T47D (cell line): ENCODE results near the gene NFIB.
A peak's percentile ranks its signal among the peaks of the same experiment; 100 is the strongest.

Experiments
- DNase-seq, 2 experiments: peaks; one replicate each; pipeline versions ENCODE4 v3.0.0 to v3.0.0-alpha.2; 2011 to 2012; ENCODE audit warnings: low read depth in 1 of 2, low spot score in 1 of 2
- JUND ChIP-seq: IDR thresholded peaks from 2 replicates; pipeline ENCODE4 v1.6.1; 2012; ENCODE audit warnings: low read depth
- in situ Hi-C: cut with HindIII; loops from 2 replicates; pipeline ENCODE4 v1.10.0; 2016; ENCODE audit warnings: low sequenced_read_pairs, low pct_unique_long_range_greater_than_20kb

The NFIB gene

DNA sequence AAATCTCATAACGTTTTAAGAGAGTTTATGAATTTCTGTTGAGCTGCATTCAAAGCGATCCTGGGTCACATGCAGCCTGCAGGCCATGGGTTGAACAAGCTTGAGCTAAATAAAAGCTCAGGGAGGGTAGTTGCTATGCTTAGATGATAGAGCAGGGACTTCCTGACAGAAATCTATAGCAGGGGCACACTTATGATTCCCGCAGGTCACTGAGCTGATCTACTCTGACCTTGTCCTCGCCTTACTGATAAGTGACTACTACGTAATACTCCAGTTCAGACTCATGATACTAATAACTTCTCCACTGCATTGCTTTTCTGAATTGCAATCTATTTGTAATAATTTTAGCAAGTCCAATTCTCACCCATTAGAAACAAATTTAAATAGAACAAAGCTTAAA lies 90.9 kb downstream of the NFIB start:
- TF ChIP-seq JUND, result no peak
- in situ Hi-C loops, result no loop called here
- no peak for DNase-seq

DNA sequence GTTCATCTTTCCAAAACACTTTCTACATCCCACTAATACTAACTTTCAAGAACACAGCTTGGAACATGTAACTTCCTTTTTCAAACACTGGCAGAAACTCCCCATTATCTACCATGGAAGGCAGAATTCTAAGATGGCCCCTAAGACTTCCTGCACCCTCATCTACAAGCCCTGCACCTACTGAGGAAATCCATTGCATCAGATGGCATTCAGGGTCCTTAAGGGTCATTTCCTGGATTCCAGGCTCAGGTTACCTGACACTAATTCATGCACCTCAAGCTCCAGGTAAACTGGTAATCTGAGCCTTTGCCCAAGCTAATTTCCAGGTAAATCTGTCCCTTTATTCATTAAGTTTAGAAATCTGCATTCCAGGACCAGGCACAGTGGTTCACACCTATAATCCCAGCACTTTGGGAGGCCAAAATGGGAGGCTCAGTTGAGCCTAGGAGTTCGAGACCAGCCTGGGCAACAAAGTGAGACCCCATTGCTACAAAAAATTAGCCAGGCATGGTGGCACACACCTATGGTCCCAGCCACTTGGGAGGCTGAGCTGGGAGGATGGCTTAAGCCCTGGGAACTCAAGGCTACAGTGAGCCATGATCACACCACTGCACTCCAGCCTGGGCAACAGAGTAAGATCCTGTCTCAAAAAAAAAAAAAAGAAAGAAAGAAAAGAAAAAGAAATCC lies 91.6 kb downstream of the NFIB start:
- in situ Hi-C loops, result no loop called here
- peak in 1 of 2 experiments; percentile 25 for DNase-seq
- no peak for TF ChIP-seq JUND

DNA sequence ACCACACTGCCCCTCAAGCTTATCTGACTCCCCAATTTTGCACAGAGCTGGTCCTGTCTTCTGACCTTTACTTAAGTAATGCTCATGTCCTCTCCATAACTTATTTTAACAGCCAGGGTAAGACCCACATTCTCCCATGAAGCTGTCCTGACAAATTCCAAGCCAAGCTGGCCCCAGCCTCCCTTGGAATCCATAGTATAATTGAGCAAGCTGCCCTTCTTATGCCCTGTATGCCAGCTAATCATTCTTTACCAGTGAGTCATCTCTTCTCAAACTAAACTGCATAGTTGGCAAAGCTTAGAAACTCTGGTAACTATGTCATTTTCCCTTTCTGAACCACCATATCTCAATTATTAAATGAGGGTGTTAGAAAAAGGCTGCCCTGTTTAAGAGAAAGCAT lies 92.4 kb downstream of the NFIB start:
- peak; percentile 23 to 65 for DNase-seq
- no peak for TF ChIP-seq JUND
- in situ Hi-C loops, result no loop called here

DNA sequence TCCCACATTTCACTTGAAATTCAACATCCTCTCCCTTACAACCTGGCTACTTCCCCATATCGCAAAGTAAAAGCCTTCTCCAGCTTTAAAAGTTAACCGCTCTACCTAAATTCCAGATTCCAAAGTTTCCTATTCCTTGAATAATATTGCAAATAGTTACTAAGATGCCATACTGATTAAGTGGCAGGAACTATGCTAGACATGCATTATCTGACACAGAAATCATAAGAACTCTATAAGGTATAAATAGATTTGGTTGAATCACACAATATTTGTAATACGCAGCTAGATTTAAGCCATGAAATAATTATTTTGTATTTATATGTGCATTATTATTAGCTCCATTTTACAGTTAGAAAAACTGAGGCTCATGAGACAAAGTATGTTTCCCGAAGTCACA lies 92.8 kb downstream of the NFIB start:
- in situ Hi-C loops, result no loop called here
- DNase-seq, result no peak
- TF ChIP-seq JUND, result no peak

DNA sequence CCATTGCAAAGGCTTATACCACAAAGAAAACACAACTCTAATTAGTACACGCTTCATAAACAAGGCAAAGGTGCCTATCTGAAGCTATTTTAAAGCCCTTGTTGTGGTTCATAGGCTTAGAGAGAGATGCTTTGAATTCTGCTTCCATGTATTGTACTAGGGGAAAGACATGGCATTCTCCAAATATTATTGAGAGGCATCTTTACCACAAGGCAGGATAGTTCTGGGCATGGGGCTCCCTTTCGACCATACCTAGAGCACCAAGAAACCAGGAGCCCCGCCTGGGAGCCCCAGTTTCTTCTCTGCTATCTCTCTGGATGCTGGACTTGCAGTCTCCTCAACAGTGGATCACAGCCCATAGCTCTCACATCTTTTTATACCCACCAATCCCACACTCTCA lies 93.7 kb downstream of the NFIB start:
- DNase-seq, result no peak
- no peak for TF ChIP-seq JUND
- in situ Hi-C loops, result no loop called here

DNA sequence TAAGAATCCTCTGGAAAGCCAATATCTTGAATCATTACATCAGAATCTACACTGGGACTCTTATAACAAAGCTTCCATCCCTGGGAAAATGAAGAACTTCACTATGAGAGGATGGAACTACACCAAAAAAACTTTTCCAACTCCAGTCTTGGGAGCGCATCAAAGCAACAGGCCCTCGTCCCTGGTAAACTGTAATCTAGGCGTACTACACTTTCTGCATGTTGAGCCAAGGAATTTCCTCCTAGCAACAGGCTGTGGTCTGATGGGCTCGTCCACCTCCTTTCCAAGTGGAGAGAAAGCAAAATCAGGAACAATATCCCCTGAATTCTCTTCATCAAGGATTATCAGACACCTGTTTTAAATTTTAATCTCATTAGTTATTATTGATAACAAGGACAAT lies 94.1 kb downstream of the NFIB start:
- in situ Hi-C loops, result no loop called here
- TF ChIP-seq JUND, result no peak
- DNase-seq, result no peak

DNA sequence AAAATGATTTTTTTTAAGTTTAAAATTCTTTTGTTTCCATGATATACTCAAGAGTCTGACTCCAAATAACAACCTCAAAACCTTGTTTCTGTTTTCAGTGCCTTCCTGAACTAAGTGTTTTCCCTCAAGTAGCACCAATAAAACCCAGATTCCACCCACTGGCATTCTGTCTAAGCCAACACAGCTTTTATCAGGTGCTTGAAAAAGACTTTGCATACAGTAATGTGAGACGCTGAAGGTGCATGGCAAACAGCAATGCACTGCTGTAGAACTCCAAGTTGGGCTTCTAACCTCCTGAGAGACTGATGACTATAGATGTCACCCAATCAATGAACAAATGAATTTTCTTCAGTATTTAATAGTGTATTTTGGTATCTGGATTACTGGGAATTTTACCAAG lies 95.7 kb downstream of the NFIB start:
- no peak for TF ChIP-seq JUND
- in situ Hi-C loops, result no loop called here
- peak in 1 of 2 experiments; percentile 36 for DNase-seq

DNA sequence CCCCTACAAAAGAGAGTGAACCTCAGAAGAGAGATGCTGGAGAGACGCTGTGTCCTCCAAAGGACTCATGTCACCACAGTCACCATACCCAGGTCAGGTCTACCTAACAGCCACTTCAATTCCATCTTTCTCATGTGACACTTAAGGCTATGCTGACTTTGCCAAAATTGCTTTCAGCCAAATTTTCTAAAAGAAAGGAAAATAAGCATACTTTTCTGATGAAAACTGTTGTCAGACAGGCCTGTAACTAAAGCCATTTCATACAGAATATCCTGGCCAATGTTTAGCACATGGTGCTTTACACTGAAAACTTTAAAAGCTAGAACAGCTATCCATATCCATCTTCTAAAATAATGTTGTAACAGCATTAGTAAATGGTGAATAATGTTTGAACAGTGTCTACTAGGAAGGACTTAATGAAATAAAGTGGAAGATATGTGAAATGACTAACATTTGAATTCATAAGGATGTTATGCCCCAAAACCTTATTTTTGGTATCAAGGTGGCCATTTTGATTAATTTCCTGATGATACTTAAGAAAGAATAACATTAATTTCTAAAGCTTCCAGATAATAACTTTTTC lies 97.2 kb downstream of the NFIB start:
- in situ Hi-C loops, result no loop called here
- TF ChIP-seq JUND, result no peak
- DNase-seq, result no peak

DNA sequence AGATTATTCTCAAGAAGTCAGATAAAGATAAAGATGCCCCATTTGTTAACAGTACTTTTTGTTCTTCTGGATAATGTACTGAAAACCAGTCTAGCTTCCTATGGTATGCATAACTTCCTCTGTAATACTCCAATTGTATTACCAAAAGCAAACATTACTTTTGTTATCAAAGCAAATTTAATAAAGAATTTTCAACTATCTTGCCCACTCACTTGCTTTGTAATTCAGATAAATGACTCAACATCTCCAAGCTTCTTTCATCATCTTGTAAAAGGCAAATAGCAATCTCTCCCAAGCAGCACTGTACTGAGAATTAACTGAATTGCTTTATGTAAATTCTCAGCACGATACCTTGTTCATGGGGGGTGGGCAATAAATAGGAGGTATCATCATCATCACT lies 98.3 kb downstream of the NFIB start:
- TF ChIP-seq JUND, result no peak
- in situ Hi-C loops, result no loop called here
- DNase-seq, result no peak

DNA sequence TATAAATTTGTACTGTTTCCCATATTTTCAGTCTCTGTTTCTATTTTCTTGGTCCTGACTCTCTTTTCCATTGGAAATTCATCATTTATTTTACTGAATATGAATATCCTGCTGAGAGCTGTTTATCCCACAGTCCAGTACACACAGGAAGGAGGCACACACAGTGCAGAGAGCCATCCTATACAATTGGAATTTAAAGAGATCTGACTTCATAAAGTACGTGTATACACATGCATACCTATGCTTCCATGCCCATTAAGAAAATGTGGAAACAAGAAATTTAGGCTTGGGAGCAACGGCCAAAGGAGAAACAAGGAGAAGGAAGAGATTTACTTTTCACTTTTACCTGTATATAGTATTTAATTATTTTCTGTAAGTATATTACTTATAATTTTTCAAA lies 99.2 kb downstream of the NFIB start:
- no peak for DNase-seq
- in situ Hi-C loops, result no loop called here
- no peak for TF ChIP-seq JUND

DNA sequence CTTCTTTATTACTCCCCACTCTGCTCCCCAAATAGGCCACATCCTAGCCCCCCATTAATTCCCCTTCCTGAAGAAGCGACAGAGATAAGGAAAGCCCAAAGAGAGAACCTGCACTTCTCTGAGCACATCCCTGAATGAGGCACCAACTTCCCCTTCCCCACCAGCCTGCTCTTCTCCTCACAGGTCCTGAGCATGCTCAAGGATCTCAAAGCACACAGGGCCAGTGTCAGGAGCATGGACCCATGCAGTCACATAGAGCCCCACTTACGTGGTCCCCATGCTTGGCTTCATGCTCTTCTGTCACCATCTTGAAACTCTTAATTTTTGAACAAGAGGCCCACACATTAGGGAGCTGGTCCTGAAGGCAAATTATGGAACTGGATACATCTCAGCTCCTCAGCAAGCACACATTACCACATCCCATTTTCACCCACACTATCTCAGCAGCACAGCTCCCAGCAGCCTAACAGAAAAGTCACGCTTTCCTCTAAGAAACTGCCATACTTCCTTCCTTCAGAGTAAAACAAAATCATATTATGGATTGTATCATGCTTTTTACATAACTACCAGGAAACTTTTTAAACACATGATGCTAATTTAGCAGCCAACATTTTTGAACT lies 99.8 kb downstream of the NFIB start:
- no peak for DNase-seq
- no peak for TF ChIP-seq JUND
- in situ Hi-C loops, result no loop called here

DNA sequence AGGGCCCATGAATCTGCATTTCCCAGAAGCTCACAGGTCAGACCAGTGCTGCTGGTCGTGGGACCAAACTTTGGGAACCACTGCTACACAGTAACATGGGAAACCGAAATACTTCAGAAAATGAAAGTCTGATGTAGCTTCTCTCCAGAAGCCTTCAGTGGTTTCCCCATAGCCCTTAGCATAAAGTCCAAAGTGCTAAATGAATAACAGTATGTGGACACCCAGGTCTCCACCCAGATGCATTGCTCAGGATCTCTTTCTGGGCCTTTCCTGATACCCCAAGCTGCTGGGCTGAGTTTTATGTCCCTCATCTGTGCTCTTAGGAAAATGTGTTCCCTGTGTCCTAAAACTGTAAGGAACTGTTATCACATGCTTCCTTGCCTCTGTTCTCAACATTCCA lies 100.4 kb downstream of the NFIB start:
- no peak for DNase-seq
- no peak for TF ChIP-seq JUND
- in situ Hi-C loops, result no loop called here

DNA sequence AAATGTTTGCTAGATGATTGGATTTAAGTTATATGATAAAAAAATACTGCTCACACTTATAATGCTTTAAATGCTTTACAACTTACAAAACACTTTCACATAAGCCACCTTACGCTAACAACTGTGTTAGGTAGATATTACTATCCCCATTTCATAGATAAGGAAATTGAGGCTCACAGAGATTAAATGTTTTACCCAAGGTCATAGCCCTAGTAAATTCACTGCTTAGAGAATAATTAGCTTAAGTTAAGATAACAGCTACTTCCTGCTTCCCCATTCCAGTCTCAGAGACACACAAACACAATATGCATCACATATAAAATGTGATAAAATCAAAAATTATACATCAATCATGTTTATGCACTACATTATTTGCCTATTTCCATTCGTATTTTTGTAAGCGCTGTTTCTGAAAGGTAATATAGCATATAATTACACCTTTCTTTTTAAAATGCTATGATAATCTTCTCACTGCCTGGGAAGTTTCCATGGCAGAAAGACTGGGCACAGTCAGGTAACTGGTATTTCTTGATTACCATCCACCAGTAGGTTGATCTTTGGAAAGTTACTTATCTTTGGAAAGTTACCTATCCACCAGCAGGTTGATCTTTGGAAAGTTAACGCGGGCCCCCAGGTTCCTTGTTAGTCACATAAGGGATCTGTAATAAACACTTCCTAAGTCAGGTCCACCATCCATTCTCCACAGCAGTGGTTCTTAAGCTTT lies 101.1 kb downstream of the NFIB start:
- in situ Hi-C loops, result no loop called here
- TF ChIP-seq JUND, result no peak
- DNase-seq, result no peak

DNA sequence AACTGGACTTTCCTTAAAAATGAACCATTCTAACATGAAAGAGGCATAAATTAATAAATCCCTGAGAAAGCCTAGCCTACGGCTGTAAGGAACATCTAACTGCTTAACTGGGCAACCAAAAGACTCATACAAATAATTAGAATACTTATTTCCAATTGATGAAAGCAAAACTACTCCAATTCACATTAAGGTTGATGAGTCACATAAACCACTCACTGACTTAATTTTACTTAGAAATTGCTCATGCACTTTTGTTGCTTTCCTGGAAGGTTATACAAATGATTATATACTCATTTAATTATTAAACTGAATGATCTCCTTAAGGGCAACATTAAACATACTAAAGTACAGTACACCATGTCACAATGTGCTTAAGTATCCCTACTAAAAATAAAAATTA lies 101.9 kb downstream of the NFIB start:
- DNase-seq, result no peak
- no peak for TF ChIP-seq JUND
- in situ Hi-C loops, result no loop called here
